CMK (cell line): ENCODE measurements around the gene NUAK2.

Experiments used
- DNase-seq: peaks from one replicate; pipeline ENCODE4 v3.0.0-alpha.2; 2010; ENCODE audit warnings: low read depth

NUAK2 gene

GRCh38 chr1:205255941-205256780 is 65.4 kb downstream of the NUAK2 start:
- DNase-seq, result peak; percentile 97
